GF-D8 (cell line): Measurements from ENCODE around the gene STK35.

Experiments
- DNase-seq: peaks from one replicate; lab custom pipeline; 2025; lab: John Stamatoyannopoulos, UW

Gene STK35

DNA sequence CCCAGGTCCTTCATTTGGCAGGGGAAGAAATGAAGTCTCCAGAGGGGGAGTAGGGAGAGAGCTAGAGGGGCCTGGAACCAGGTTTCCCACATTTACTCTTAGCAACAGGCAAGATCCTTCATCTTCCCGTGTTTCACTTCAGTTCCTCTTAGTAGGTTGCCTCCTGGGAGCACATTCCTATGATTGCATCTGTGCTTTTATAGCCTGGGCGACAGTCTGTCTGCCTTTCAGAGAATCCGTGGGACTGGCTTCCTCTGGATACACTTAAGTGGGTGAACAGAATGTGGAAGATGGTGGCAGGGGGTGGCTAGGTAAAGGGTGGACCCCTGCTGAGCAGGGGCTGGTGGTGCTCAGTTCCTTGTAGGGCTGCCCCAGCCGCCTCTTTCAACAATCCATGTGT, 33.4 kb downstream of the STK35 start:
- no peak for DNase-seq

DNA sequence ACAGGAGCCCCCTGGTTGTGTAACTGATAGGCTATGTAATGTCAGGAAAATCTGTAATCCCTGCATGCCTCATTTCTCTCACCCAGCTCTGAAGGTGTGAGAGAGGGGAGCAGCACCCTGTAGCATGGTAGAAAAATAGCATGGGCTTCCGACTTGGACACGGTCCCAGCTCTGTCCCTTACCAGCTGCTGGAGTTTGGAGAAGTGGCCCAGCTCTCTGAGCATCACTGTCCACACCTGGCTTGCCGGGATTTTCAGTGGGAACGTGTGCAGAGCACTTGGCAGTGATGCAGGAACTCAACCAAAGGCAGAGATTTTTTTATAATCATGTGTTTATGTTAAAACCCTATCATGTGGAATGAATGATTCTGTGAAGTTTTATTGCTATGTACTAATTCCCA, 34.6 kb downstream of the STK35 start:
- DNase-seq = no peak

- DNase-seq = no peak
These were observed 36.0 kb downstream of the STK35 start for GRCh38 chr20:2137552-2138201.

- DNase-seq = no peak
These were observed 36.8 kb downstream of the STK35 start for GRCh38 chr20:2138396-2138795.

DNA sequence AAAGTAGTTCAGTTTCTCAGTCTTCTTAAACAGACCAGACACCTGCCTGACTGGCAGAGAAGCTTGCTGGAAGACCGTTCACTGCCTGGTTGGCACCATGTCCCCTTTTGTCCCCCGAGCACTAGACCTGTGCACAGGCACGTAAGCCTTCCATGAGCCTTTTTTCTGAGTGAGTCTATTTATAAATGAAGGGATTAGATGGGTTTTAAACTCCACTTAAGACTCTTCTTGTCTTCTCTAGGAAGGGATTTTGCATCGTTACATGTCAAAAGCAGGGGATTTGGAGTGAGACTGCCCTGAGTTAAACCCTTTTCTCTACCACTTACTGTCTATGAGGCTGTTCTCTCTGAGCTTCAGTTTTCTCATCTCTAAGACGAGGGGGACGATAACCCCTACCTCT, 37.6 kb downstream of the STK35 start:
- no peak for DNase-seq

GRCh38 chr20:2139736-2140135, 38.1 kb downstream of the STK35 start:
- no peak for DNase-seq

- no peak for DNase-seq
These were observed 38.9 kb downstream of the STK35 start for GRCh38 chr20:2140561-2140960.

GRCh38 chr20:2141600-2142575, 40.3 kb downstream of the STK35 start:
- no peak for DNase-seq

GRCh38 chr20:2142649-2143048, 41.0 kb downstream of the STK35 start:
- DNase-seq = no peak

- no peak for DNase-seq
These were observed 42.0 kb downstream of the STK35 start for GRCh38 chr20:2143594-2143993.

GRCh38 chr20:2144850-2145249, 43.2 kb downstream of the STK35 start:
- no peak for DNase-seq

DNA sequence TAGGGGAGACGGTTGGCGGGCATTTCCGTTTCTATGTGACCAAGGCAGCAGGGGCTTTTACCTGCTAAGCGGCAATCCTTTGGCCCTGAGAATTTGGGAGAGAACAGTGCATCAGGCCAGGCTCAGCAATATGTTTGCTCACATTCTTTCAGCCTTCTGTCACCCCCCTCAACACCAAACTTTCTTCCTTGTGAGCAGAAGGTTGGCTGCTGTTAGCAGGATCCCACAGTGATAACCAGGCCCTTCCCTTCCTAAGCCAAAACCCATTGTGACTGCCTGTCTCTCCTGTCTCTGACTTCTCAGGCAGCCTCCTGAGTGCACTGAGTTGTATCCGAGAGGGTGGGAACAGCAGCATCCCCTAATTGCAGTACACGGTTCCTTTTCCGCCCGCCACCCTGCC, 43.7 kb downstream of the STK35 start:
- DNase-seq = no peak

DNA sequence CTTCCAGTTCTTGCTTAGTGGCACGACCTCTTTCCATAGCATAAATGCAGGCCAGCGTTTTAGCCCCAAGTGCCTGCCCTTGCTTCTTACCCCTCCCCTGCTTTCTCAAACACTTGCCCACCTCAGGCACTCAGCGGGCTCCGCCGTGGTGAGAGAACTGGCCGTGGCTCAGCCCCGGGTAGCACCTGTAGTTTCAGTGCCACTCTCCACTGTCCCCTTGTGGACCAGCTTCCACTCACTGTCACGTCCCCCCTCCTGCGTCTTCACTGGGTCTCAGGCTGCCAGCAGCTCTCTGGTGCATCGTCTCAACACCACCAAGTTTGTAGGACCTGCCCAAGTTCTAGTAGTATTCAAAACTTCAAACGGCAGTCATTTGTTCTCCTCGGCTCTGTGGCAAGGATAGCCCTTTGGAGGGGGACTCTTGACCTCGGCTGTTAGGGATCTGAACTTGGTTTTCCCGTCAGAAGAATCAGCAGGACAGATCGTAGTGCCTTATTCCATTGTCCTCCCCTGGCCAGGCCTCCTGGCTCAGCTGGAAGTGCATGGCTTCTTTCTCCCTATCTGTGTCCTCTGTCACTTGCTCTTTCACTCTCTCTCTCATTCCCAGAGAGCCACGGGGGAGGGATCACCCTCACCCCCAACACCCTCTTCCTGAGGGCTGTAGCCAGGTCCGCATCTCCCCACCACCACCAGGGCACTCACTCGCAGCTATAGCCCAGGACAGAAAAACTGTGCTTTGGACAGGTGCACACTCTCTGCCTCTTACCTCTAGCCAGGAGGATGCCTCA, 44.6 kb downstream of the STK35 start:
- no peak for DNase-seq

GRCh38 chr20:2149507-2149906, 47.9 kb downstream of the STK35 start:
- DNase-seq = no peak

DNA sequence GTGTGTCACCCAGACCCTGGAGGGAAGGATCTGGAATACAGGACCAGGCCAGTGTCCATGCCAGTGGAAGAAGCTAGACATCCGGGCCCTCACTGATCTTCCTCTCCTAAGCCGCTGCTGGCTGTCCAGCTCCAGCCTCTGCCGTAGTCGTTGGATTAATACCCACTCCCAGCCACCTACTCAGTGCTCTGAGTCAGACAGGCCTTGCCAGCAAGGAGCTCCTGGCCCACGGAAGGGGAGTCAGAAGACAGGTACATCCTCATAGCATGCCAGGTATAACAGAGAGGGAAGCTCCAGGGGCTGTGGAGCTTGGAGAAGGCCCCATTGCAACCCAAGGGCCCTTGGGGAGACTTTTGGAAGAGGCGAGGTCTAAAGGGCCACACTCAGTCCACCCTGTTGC, 49.0 kb downstream of the STK35 start:
- no peak for DNase-seq

- no peak for DNase-seq
These were observed 50.2 kb downstream of the STK35 start for GRCh38 chr20:2151858-2152281.

DNA sequence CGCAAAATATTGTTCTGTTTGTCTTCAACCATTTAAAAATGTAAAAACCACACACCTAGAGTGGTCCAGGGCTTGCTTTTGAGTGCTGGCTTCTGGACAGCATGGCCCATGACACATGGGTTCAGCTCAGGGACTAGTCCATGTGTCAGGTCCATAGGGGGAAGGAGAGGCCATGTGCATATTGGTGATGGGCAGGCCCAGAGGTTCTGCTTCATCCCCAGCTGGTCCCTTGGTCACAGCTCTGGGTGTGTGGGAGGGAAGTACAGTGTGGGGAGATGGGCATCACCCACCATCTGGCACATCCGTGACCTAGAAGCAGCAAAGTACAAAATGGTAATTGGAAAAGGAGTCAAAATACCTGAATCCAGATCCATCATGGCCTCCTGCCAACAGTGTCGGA, 50.7 kb downstream of the STK35 start:
- DNase-seq = no peak

GRCh38 chr20:2153326-2153725, 51.7 kb downstream of the STK35 start:
- DNase-seq = no peak

DNA sequence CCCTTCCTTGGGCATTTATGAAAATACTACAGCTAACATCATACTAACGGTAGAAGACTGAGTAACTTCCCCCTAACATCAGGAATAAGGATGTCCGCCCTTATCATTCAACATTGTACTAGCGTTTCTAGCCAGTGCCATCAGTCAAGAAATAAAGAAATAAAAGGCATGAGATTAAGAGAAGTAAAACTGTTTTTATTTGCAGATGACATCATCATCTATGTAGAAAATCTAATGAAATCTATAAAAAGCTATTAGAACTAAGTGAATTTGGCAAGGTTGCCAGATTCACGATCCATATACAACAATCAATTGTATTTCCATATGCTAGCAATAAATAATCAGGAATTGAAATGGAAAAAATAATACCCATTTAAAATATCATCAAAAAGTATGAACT, 54.6 kb downstream of the STK35 start:
- no peak for DNase-seq

GRCh38 chr20:2156666-2157624, 55.3 kb downstream of the STK35 start:
- DNase-seq = no peak

DNA sequence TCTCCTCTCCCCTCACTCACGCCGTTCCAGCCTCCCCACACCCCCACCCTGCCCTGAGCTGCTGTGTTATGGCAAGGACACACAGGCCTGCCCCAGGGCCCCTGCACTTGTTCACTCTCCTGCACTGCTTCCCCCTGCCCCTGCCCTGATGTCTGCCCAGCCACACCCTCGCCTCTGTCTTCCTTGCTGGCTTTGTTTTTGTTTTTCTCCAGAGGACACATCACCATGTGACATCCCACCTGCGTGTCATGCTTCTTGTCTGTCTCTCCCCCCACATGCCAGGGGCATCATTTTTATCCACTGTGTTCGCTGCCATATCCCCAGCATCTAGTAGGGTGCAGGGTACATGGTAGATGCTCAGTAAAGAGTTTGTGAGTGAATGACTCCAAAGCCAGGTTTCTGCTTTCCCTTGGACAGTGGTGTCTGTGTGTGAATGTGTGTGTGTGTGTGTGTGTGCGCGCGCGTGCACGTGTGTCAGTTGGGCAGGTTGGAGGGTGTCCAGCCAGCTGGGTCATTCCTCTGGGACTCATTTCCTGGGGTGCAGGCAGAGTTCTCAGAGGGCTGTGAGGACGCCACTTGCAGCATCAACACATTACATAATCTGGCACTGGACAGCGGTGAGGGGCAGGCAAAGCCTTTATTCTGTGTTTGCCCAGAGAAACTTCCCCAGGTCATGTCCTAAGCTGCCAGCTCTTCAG, 60.6 kb downstream of the STK35 start:
- no peak for DNase-seq
